ENCODE measurements around the gene RAB1B.

DNA sequence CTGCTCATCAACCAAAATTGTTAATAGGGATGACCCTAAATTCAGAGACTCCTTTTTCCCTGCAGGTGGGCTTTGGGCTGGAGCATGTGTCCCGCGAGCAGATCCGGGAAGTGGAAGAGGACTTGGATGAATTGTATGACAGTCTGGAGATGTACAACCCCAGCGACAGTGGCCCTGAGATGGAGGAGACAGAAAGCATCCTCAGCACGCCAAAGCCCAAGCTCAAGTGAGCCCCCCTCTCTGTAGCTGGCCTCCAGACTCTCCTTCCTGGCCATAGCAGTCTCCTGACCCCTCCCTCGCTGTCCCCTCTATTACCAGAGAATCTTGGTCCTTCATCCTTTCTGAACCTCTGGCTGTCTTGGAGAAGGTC is 47.9 kb upstream of the RAB1B start:
- no peak for TF ChIP-seq EZH2 (IDR thresholded peaks at IDR 0.05; ENCODE audit: insufficient read depth, poor library complexity, severe bottlenecking)
- no peak for TF ChIP-seq EZH2phosphoT487 (IDR thresholded peaks at IDR 0.05; ENCODE audit: insufficient read depth, low read depth)

Data from GM23248 (cell line).